ENCODE results near the gene ANXA11.
A peak's percentile ranks its signal among the peaks of the same experiment; 100 is the strongest.

ANXA11 gene

GRCh38 chr10:80159166-80159873 lies 46.0 kb downstream of the ANXA11 start:
- Histone ChIP-seq H3K4me2 (ENCODE audit: low read length) (peak overlapping the region; percentile 69), H3K36me3 (ENCODE audit: insufficient read depth, low read length) (peaks cover 59% of the 10 kb centered on the region), H3K9me3 (replicated peaks; ENCODE audit: low read length) (no peaks in the 10 kb centered on the region), H3K4me3 (ENCODE audit: low read length) (no peak overlapping the region), H3K27me3 (ENCODE audit: control insufficient read depth, insufficient read depth, low read length) (no peaks in the 10 kb centered on the region), H3K9ac (ENCODE audit: low read depth, low read length) (peak overlapping the region; percentile 13), H3K4me1 (ENCODE audit: control insufficient read depth, insufficient read depth, low read length) (peaks cover 57% of the 10 kb centered on the region)

GRCh38 chr10:80158598-80159127 lies 46.7 kb downstream of the ANXA11 start:
- Histone ChIP-seq H3K27me3 (ENCODE audit: control insufficient read depth, insufficient read depth, low read length) (no peaks in the 10 kb centered on the region), H3K4me3 (ENCODE audit: low read length) (peak overlapping the region; percentile 33), H3K9ac (ENCODE audit: low read depth, low read length) (peak overlapping the region; percentile 13), H3K36me3 (ENCODE audit: insufficient read depth, low read length) (peaks cover 58% of the 10 kb centered on the region), H3K4me2 (ENCODE audit: low read length) (peak overlapping the region; percentile 69), H3K4me1 (ENCODE audit: control insufficient read depth, insufficient read depth, low read length) (peaks cover 53% of the 10 kb centered on the region), H3K9me3 (replicated peaks; ENCODE audit: low read length) (no peaks in the 10 kb centered on the region)

GRCh38 chr10:80158126-80158525 lies 47.2 kb downstream of the ANXA11 start:
- Histone ChIP-seq H3K9me3 (replicated peaks; ENCODE audit: low read length) (no peaks in the 10 kb centered on the region), H3K9ac (ENCODE audit: low read depth, low read length) (peak overlapping the region; percentile 2), H3K27me3 (ENCODE audit: control insufficient read depth, insufficient read depth, low read length) (no peaks in the 10 kb centered on the region), H3K4me1 (ENCODE audit: control insufficient read depth, insufficient read depth, low read length) (peaks cover 48% of the 10 kb centered on the region), H3K4me3 (ENCODE audit: low read length) (no peak overlapping the region), H3K4me2 (ENCODE audit: low read length) (peak overlapping the region; percentile 17), H3K36me3 (ENCODE audit: insufficient read depth, low read length) (peaks cover 59% of the 10 kb centered on the region)

GRCh38 chr10:80157561-80157960 lies 47.8 kb downstream of the ANXA11 start:
- Histone ChIP-seq H3K9ac (ENCODE audit: low read depth, low read length) (no peak overlapping the region), H3K4me1 (ENCODE audit: control insufficient read depth, insufficient read depth, low read length) (peaks cover 44% of the 10 kb centered on the region), H3K9me3 (replicated peaks; ENCODE audit: low read length) (no peaks in the 10 kb centered on the region), H3K4me2 (ENCODE audit: low read length) (no peak overlapping the region), H3K36me3 (ENCODE audit: insufficient read depth, low read length) (peaks cover 59% of the 10 kb centered on the region), H3K27me3 (ENCODE audit: control insufficient read depth, insufficient read depth, low read length) (no peaks in the 10 kb centered on the region), H3K4me3 (ENCODE audit: low read length) (no peak overlapping the region)

- Histone ChIP-seq H3K4me2 (ENCODE audit: low read length) (no peak overlapping the region), H3K9ac (ENCODE audit: low read depth, low read length) (peak overlapping the region; percentile 58), H3K4me1 (ENCODE audit: control insufficient read depth, insufficient read depth, low read length) (peaks cover 44% of the 10 kb centered on the region), H3K36me3 (ENCODE audit: insufficient read depth, low read length) (peaks cover 58% of the 10 kb centered on the region), H3K27me3 (ENCODE audit: control insufficient read depth, insufficient read depth, low read length) (no peaks in the 10 kb centered on the region), H3K4me3 (ENCODE audit: low read length) (no peak overlapping the region), H3K9me3 (replicated peaks; ENCODE audit: low read length) (no peaks in the 10 kb centered on the region)
These were observed 49.1 kb downstream of the ANXA11 start for GRCh38 chr10:80156216-80156615.

GRCh38 chr10:80155696-80156215 lies 49.6 kb downstream of the ANXA11 start:
- no peaks in the 10 kb centered on the region for H3K27me3 ChIP-seq (ENCODE audit: control insufficient read depth, insufficient read depth, low read length)
- no peaks in the 10 kb centered on the region for H3K9me3 ChIP-seq (replicated peaks; ENCODE audit: low read length)
- peaks cover 60% of the 10 kb centered on the region for H3K36me3 ChIP-seq (ENCODE audit: insufficient read depth, low read length)
- H3K9ac ChIP-seq (ENCODE audit: low read depth, low read length) = peak overlapping the region; percentile 58
- no peak overlapping the region for H3K4me3 ChIP-seq (ENCODE audit: low read length)
- peak overlapping the region; percentile 61 for H3K4me2 ChIP-seq (ENCODE audit: low read length)
- H3K4me1 ChIP-seq (ENCODE audit: control insufficient read depth, insufficient read depth, low read length) = peaks cover 44% of the 10 kb centered on the region

- Histone ChIP-seq H3K36me3 (ENCODE audit: insufficient read depth, low read length) (peaks cover 62% of the 10 kb centered on the region), H3K9ac (ENCODE audit: low read depth, low read length) (peak overlapping the region; percentile 58), H3K27me3 (ENCODE audit: control insufficient read depth, insufficient read depth, low read length) (no peaks in the 10 kb centered on the region), H3K4me1 (ENCODE audit: control insufficient read depth, insufficient read depth, low read length) (peaks cover 44% of the 10 kb centered on the region), H3K4me3 (ENCODE audit: low read length) (peak overlapping the region; percentile 31), H3K4me2 (ENCODE audit: low read length) (peak overlapping the region; percentile 61), H3K9me3 (replicated peaks; ENCODE audit: low read length) (no peaks in the 10 kb centered on the region)
These were observed 50.2 kb downstream of the ANXA11 start for GRCh38 chr10:80154978-80155695.

- peaks cover 63% of the 10 kb centered on the region for H3K36me3 ChIP-seq (ENCODE audit: insufficient read depth, low read length)
- H3K4me1 ChIP-seq (ENCODE audit: control insufficient read depth, insufficient read depth, low read length) = peaks cover 43% of the 10 kb centered on the region
- H3K9ac ChIP-seq (ENCODE audit: low read depth, low read length) = peak overlapping the region; percentile 58
- H3K4me2 ChIP-seq (ENCODE audit: low read length) = peak overlapping the region; percentile 61
- H3K27me3 ChIP-seq (ENCODE audit: control insufficient read depth, insufficient read depth, low read length) = no peaks in the 10 kb centered on the region
- H3K9me3 ChIP-seq (replicated peaks; ENCODE audit: low read length) = no peaks in the 10 kb centered on the region
- H3K4me3 ChIP-seq (ENCODE audit: low read length) = peak overlapping the region; percentile 31
These were observed 50.7 kb downstream of the ANXA11 start for GRCh38 chr10:80154626-80154977.

GRCh38 chr10:80153460-80153859 lies 51.9 kb downstream of the ANXA11 start:
- Histone ChIP-seq H3K4me3 (ENCODE audit: low read length) (no peak overlapping the region), H3K9ac (ENCODE audit: low read depth, low read length) (no peak overlapping the region), H3K9me3 (replicated peaks; ENCODE audit: low read length) (no peaks in the 10 kb centered on the region), H3K4me1 (ENCODE audit: control insufficient read depth, insufficient read depth, low read length) (peaks cover 31% of the 10 kb centered on the region), H3K4me2 (ENCODE audit: low read length) (no peak overlapping the region), H3K27me3 (ENCODE audit: control insufficient read depth, insufficient read depth, low read length) (no peaks in the 10 kb centered on the region), H3K36me3 (ENCODE audit: insufficient read depth, low read length) (peaks cover 69% of the 10 kb centered on the region)

- Histone ChIP-seq H3K4me2 (ENCODE audit: low read length) (no peak overlapping the region), H3K4me3 (ENCODE audit: low read length) (no peak overlapping the region), H3K36me3 (ENCODE audit: insufficient read depth, low read length) (peaks cover 65% of the 10 kb centered on the region), H3K9ac (ENCODE audit: low read depth, low read length) (no peak overlapping the region), H3K4me1 (ENCODE audit: control insufficient read depth, insufficient read depth, low read length) (peaks cover 25% of the 10 kb centered on the region), H3K27me3 (ENCODE audit: control insufficient read depth, insufficient read depth, low read length) (no peaks in the 10 kb centered on the region), H3K9me3 (replicated peaks; ENCODE audit: low read length) (no peaks in the 10 kb centered on the region)
These were observed 52.5 kb downstream of the ANXA11 start for GRCh38 chr10:80152820-80153219.

GRCh38 chr10:80150172-80150571 lies 55.2 kb downstream of the ANXA11 start:
- H3K4me2 ChIP-seq (ENCODE audit: low read length) = no peak overlapping the region
- H3K4me3 ChIP-seq (ENCODE audit: low read length) = no peak overlapping the region
- no peaks in the 10 kb centered on the region for H3K9me3 ChIP-seq (replicated peaks; ENCODE audit: low read length)
- H3K27me3 ChIP-seq (ENCODE audit: control insufficient read depth, insufficient read depth, low read length) = no peaks in the 10 kb centered on the region
- H3K4me1 ChIP-seq (ENCODE audit: control insufficient read depth, insufficient read depth, low read length) = peaks cover 19% of the 10 kb centered on the region
- H3K9ac ChIP-seq (ENCODE audit: low read depth, low read length) = no peak overlapping the region
- H3K36me3 ChIP-seq (ENCODE audit: insufficient read depth, low read length) = peaks cover 45% of the 10 kb centered on the region

All from skeletal muscle satellite cell (primary cell).